ENCODE results near the gene TTLL11.

TTLL11 gene

GRCh38 chr9:121836366-121836885 is 256.7 kb downstream of the TTLL11 start:
- ATAC-seq (no peak), DNase-seq (ENCODE audit: low spot score in 2 of 2) (no peak)
- Mint-ChIP-seq H3K27ac (no peak overlapping the region), H3K4me1 (no peaks in the 10 kb centered on the region), H3K36me3 (no peaks in the 10 kb centered on the region), H3K4me3 (no peak overlapping the region), H3K9me3 (no peaks in the 10 kb centered on the region)

GRCh38 chr9:121835587-121836365 is 257.3 kb downstream of the TTLL11 start:
- DNase-seq (ENCODE audit: low spot score in 2 of 2) (no peak), ATAC-seq (no peak)
- H3K4me3 Mint-ChIP-seq, result no peak overlapping the region
- H3K27ac Mint-ChIP-seq, result no peak overlapping the region
- no peaks in the 10 kb centered on the region for H3K4me1 Mint-ChIP-seq
- H3K9me3 Mint-ChIP-seq, result no peaks in the 10 kb centered on the region
- no peaks in the 10 kb centered on the region for H3K36me3 Mint-ChIP-seq

- no peak overlapping the region for H3K4me3 Mint-ChIP-seq
- H3K9me3 Mint-ChIP-seq, result no peaks in the 10 kb centered on the region
- H3K36me3 Mint-ChIP-seq, result no peaks in the 10 kb centered on the region
- H3K4me1 Mint-ChIP-seq, result no peaks in the 10 kb centered on the region
- no peak overlapping the region for H3K27ac Mint-ChIP-seq
- DNase-seq (ENCODE audit: low spot score in 2 of 2) (no peak), ATAC-seq (no peak)
These were observed 260.0 kb downstream of the TTLL11 start for GRCh38 chr9:121833061-121833460.

- DNase-seq (ENCODE audit: low spot score in 2 of 2) (no peak), ATAC-seq (no peak)
- Mint-ChIP-seq H3K36me3 (no peaks in the 10 kb centered on the region), H3K4me3 (no peak overlapping the region), H3K27ac (no peak overlapping the region), H3K4me1 (no peaks in the 10 kb centered on the region), H3K9me3 (no peaks in the 10 kb centered on the region)
These were observed 261.2 kb downstream of the TTLL11 start for GRCh38 chr9:121831869-121832268.

- Mint-ChIP-seq H3K4me1 (no peaks in the 10 kb centered on the region), H3K4me3 (no peak overlapping the region), H3K27ac (no peak overlapping the region), H3K9me3 (no peaks in the 10 kb centered on the region), H3K36me3 (no peaks in the 10 kb centered on the region)
- DNase-seq (ENCODE audit: low spot score in 2 of 2), result no peak
- ATAC-seq, result peak; percentile 16
These were observed 262.5 kb downstream of the TTLL11 start for GRCh38 chr9:121830441-121831140.

- ATAC-seq (no peak), DNase-seq (ENCODE audit: low spot score in 2 of 2) (no peak)
- no peak overlapping the region for H3K27ac Mint-ChIP-seq
- H3K36me3 Mint-ChIP-seq, result no peaks in the 10 kb centered on the region
- H3K9me3 Mint-ChIP-seq, result no peaks in the 10 kb centered on the region
- H3K4me3 Mint-ChIP-seq, result no peak overlapping the region
- peaks cover 1% of the 10 kb centered on the region for H3K4me1 Mint-ChIP-seq
These were observed 265.7 kb downstream of the TTLL11 start for GRCh38 chr9:121827251-121827967.

- DNase-seq (ENCODE audit: low spot score in 2 of 2) (no peak), ATAC-seq (no peak)
- Mint-ChIP-seq H3K9me3 (no peaks in the 10 kb centered on the region), H3K4me1 (peaks cover 7% of the 10 kb centered on the region), H3K27ac (peak overlapping the region; percentile 79), H3K36me3 (no peaks in the 10 kb centered on the region), H3K4me3 (no peak overlapping the region)
These were observed 266.4 kb downstream of the TTLL11 start for GRCh38 chr9:121826711-121827110.

GRCh38 chr9:121825031-121825691 is 267.9 kb downstream of the TTLL11 start:
- H3K27ac Mint-ChIP-seq, result no peak overlapping the region
- peaks cover 5% of the 10 kb centered on the region for H3K36me3 Mint-ChIP-seq
- no peak overlapping the region for H3K4me3 Mint-ChIP-seq
- no peak for DNase-seq (ENCODE audit: low spot score in 2 of 2)
- H3K4me1 Mint-ChIP-seq, result peaks cover 7% of the 10 kb centered on the region
- ATAC-seq, result no peak
- H3K9me3 Mint-ChIP-seq, result no peaks in the 10 kb centered on the region

- ATAC-seq, result no peak
- H3K9me3 Mint-ChIP-seq, result no peaks in the 10 kb centered on the region
These were observed 268.5 kb downstream of the TTLL11 start for GRCh38 chr9:121824651-121825030.

GRCh38 chr9:121823451-121824169 is 269.5 kb downstream of the TTLL11 start:
- no peak for ATAC-seq
- peak overlapping the region; percentile 21 for H3K27ac Mint-ChIP-seq

More at GRCh38 chr9:121824651-121825030, 268.5 kb downstream of the TTLL11 start:
- Mint-ChIP-seq H3K27ac (no peak overlapping the region), H3K36me3 (peaks cover 5% of the 10 kb centered on the region), H3K4me1 (peaks cover 7% of the 10 kb centered on the region), H3K4me3 (no peak overlapping the region)
- no peak for DNase-seq (ENCODE audit: low spot score in 2 of 2)

GRCh38 chr9:121822093-121823085 is 270.7 kb downstream of the TTLL11 start:
- peaks cover 7% of the 10 kb centered on the region for H3K4me1 Mint-ChIP-seq
- peak overlapping the region; percentile 61 for H3K4me3 Mint-ChIP-seq
- H3K27ac Mint-ChIP-seq, result peak overlapping the region; percentile 86
- no peaks in the 10 kb centered on the region for H3K9me3 Mint-ChIP-seq
- DNase-seq (ENCODE audit: low spot score in 2 of 2) (no peak), ATAC-seq (peak; percentile 86)
- H3K36me3 Mint-ChIP-seq, result peaks cover 5% of the 10 kb centered on the region

More at GRCh38 chr9:121823451-121824169, 269.5 kb downstream of the TTLL11 start:
- DNase-seq (ENCODE audit: low spot score in 2 of 2), result no peak
- Mint-ChIP-seq H3K4me1 (peaks cover 7% of the 10 kb centered on the region), H3K9me3 (no peaks in the 10 kb centered on the region), H3K36me3 (peaks cover 5% of the 10 kb centered on the region), H3K4me3 (no peak overlapping the region)

GRCh38 chr9:121821326-121821725 is 271.8 kb downstream of the TTLL11 start:
- DNase-seq (ENCODE audit: low spot score in 2 of 2) (no peak), ATAC-seq (no peak)
- Mint-ChIP-seq H3K27ac (peak overlapping the region; percentile 86), H3K4me3 (peak overlapping the region; percentile 61), H3K36me3 (peaks cover 5% of the 10 kb centered on the region), H3K9me3 (no peaks in the 10 kb centered on the region), H3K4me1 (peaks cover 7% of the 10 kb centered on the region)

- H3K9me3 Mint-ChIP-seq, result no peaks in the 10 kb centered on the region
- H3K4me1 Mint-ChIP-seq, result peaks cover 7% of the 10 kb centered on the region
- no peak overlapping the region for H3K4me3 Mint-ChIP-seq
- ATAC-seq (no peak), DNase-seq (ENCODE audit: low spot score in 2 of 2) (no peak)
- no peak overlapping the region for H3K27ac Mint-ChIP-seq
- peaks cover 5% of the 10 kb centered on the region for H3K36me3 Mint-ChIP-seq
These were observed 272.7 kb downstream of the TTLL11 start for GRCh38 chr9:121820286-121821005.

Measured in stimulated activated effector memory CD8-positive, alpha-beta T cell treated with anti-CD3 and anti-CD28 coated beads, Interleukin-12 subunit alpha, Interleukin-12 subunit beta, amount 100 ng/mL, for 72 hours (primary cell).